ENCODE measurements around the gene MERTK.
"Not testable (repeated sequence)": the region's sequence is repeated elsewhere in the genome, so short reads cannot be mapped to it uniquely, and the experiment has no call there.

MERTK gene

DNA sequence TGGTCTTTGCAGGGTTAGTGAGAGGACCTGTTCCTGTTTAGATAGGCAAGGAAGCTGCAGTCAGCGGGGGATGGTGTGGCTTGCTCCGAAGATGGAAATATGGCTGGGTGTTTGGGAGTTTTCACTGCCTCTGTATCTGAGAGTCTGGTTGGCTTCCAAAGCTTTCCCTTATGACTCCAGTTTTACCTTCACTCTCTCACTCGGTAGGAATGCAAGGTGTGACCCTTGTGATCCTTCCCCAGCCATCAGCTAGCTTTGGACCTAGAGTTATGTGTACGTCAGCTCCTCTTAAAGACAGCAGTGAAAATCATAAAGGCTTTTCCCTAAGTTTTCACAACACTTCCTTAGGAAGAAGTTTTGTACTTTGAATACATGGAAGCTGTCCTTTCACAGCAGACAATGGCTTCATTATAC, 121.2 kb downstream of the MERTK start:
- DNase-seq, result no peak

DNA sequence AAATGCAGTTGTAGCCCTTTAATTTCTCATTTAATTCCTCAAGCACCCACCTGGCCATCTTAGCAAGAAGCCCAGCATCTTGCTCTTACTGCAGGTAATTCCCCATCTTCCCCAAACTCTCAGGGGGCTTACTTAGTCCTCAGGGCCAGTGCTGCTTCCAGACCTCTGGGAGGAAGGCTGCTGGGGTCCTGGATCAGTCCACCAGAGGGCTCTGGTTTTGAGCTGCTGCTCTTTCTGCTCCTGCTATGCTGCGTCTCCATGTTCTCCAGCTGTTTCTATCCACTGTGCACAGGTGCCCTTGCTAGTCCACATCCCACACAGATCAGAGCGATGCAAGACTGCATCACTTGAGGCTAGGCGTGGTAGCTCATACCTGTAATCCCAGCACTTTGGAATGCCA, 122.2 kb downstream of the MERTK start:
- DNase-seq, result no peak

DNA sequence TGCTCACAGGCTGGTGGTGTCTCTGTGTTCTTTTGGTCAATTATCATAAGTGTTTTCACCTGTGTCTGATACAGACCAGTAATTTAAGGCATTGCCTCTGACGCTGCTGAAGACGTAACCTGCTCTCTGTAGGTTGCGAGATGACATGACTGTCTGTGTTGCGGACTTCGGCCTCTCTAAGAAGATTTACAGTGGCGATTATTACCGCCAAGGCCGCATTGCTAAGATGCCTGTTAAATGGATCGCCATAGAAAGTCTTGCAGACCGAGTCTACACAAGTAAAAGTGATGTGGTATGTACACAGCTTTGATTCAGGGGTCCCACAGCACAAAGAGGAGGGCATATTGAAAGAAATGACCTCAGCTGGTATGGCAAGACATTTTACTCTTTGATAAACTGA, 122.9 kb downstream of the MERTK start:
- DNase-seq, result no peak

DNA sequence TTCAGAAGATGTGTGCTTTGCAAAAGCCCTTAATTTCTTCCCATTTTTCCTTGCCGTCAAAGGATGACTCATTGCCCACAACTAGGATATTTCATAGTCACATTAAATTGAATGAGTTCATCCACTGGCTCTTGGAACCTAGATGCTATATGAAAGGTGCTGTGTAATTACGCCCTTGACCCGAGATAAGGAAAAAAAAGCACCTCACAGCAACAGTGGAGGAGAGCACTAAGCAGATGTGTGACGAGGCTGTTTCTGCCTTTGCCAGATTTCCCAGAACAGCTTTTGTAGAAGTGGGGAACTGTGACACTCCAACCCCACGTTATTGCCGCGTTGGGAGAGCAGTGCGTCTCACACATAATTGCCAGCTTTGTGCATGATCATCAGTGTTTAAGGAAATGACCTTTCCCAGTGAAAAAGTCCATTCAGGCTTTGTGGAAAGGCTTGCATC, 123.4 kb downstream of the MERTK start:
- no peak for DNase-seq

DNA sequence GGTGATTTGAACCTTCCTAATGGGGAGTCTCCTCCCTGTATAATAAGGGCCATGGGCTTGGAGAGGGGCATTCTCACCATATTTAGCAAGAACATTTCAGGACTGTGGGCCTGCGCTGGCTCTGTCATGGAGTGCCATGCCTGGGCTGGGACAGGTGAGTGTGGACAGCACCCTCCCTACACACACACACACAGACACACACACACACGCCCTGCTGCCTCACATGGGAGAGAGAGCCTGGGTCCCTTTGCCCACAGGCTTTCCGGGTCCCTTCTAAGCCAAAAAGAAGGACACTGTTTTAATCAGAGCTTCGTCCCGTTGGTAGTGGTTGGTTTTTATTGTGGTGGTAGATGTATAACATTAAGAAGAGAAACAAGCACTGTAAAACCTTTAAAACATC, 125.3 kb downstream of the MERTK start:
- DNase-seq, result no peak

DNA sequence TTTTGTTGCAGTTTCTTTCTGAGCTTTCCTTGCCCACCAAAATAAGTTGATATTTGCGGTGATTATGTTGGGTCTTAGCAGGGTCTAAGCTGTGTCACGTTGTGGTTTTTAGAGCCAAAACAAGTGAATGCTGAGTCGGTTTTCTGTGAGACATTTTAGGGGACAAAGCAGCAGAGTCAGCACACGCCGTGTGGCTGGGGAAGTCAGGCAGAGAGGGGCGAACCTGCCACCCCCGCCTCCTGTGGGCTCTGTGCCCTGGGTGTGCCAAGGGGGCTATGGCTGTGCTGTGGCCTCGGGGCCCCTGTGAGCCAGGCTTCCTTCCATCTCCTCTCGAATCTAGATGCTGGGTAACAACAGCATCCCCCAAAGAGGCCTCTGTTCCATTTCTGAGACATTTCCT, 125.8 kb downstream of the MERTK start:
- DNase-seq, result no peak

DNA sequence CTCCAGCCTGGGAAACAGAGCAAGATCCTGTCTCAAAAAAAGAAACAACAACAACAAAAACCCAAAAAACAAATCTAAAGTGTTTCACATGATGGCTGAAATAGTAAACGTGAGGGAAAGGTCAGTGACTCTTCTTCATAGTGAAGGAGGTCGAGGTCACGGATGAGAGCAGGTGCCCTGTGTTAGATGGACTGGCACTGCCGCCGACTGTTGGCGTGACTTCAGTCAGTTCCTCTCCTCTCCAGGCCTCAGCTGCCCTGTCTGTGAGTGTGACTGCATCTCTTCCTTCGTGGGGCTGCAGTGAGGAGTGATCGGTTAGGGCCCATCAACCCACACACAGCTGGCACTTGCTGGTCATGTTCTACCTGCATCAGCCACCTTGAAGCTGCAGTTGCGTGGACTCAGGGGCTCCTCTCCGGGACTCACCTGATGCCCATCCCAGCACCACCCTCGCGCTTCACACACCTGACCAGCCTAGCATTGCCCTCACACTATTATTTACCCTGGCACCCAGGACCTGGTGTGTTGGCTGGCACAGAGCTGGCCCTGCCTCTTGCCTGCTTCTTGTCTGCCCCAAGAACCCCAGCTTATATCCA, 126.6 kb downstream of the MERTK start:
- no peak for DNase-seq

DNA sequence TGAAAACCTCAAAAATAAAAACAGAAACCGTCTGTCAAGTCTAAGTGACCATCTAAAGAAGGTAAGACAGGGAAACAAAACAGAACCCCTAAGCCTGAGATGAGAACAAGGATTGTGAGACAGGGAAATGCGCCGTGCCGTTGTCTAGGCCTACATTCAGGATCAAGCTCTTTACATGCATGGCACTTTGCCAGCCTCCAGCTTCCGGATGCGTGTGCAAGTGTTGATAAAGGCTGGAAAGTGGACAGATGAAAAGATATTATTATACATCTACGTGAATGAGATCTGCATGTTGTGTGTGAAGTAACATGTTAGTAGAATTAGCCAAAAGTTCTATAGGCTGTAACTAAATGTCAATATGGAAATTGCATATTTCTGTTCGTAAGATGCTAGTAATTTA, 128.1 kb downstream of the MERTK start:
- DNase-seq, result peak; percentile 7

DNA sequence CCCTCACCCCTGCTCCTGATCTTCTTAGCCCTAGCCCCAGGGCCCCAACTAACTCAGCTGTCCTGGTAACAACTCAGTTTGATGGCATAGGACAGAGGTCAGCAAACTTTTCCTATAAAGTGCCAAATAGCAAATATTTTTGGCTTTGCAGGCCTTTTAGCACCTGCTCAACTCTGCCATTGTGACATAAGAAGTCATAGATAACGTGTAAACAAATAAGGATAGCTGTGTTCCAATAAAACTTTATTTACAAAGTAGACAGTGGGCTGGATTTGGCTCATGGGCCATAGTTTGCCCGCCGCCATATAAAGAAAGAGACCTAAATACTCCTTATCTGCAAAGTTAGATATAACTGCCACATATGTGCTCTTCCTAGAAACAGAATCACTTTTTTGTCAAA, 129.4 kb downstream of the MERTK start:
- DNase-seq, result no peak

DNA sequence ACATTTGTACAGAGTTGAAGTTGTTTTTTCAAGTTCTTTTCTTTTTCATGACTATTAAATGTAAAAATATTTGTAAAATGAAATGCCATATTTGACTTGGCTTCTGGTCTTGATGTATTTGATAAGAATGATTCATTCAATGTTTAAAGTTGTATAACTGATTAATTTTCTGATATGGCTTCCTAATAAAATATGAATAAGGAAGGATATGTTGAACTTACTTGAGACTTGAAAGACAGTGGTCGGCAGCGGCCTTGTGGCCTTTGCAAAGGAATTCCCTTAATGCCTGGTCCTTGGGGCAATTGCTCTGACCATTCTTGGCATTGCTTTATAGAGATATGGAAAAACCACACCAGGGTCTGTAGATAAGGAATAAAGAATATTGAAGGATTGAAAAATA, 130.8 kb downstream of the MERTK start:
- DNase-seq, result no peak

DNA sequence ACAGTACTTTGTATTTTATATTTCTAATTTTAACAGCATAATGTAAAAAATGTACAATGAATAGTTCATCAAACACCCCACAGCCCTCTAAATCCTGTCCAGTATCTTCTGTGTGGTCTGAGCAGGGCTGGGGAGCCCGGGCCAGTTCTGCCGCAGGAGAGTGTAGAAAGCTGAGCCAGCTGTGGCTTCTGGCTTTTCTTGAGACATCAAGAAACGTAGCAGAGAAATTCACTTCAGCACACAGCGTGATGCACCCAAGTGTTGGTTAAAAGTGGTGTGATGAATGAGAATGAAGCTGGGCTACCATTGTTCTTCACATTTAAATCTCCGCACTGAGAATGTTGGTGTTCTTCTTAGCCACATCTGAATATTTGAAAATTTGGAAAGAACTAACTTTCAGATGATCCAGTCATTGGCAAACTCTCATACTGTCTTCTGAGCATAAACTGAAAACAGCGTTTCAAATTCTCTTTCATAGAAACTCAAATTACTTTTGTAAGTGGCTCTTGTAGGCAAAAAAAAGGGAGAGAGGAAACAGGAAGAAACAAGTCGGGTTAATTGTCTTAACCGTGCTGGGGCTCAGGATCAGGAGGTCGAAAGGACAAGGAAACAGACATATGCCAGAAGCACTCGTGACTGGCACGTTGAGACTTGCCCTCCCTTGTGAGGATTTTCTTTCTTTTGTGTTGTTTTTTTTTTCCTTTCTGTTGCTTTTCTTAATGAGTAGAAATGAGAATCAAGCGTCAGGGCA, 133.2 kb downstream of the MERTK start:
- DNase-seq, result no peak

DNA sequence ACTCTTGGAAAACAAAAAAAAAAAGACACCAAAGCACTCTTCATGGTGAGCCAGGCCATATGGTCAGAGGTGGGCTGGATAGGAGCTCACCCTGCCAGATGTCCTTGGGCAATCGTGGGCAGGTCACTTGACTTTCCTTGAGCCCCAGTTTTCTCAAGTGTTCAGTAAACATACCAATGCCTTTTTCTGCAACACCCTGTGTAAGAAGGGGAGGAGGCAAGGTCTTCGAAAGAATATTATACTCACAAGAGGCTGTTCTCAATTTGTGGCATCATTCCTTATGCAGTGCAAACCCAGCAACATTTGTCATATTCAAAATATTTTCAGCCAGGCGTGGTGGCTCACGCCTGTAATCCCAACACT, 133.8 kb downstream of the MERTK start:
- DNase-seq, result no peak

DNA sequence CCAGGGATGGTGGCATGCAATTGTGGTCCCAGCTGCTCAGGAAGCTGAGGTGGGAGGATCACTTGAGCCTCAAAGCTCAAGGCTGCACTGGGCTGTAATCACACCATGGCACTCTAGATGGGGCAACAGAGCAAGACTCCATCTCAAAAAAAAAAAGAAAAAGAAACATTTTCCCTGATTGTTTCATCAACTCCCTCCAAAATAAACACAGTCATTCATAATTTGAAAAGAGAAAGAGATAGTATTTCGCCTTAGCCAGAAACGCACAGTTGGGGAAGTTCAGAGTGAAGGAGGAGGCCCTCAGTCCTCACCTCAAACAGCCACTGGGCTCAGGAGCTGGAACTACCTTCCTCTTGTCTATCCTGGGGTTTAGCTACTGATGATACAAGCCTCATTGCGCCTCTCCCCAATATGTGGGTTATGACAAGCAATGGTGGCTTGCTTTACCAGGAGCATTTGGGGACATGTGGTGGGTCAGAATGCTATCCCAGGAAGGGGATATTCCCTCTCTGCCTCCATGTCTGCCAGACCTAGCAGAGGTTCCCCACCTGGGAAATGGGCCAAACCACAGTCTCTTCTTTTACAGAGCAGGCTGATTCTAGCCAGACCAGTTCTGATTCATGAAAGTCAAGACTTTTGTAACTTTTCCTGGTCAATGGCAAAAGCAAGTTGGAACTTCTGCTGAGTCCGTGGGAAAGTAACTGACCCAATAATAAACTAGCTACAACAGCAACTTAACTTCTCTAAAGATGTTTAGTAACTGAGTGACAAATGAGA, 134.5 kb downstream of the MERTK start:
- peak; percentile 0 for DNase-seq

DNA sequence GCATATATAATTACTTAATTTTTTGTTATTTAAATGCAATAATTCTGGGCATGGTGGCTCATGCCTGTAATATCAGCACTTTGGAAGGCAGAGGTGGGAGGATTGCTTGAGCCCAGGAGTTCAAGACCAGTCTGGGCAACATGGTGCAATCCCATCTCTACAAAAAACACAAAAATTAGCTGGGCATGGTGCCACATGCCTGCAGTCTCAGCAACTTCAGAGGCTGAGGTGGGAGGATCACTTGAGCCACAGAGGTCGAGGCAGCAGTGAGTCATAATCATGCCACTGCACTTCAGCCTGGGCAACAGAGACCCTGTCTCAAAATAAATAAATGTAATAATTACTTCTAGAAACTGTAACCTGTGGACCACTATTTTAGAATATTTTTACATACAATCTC, 135.2 kb downstream of the MERTK start:
- DNase-seq, result no peak

DNA sequence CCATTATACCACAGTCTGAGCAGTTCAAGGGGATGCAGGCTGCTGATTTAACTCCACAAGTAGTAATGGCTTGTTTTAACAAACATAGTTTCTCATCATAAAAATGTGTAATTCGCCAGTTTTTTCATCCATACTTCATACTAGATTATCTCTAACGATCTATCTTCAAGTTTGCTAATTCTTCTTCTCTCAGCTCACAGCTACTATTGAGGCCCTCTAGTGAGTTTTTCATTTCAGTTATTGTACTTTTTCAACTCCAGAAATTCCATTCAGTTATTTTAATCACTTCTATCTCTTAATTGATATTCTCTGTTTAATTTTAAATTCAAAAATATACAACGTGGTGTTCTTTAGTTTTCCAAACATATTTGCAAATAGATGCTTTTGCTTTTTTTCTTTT, 136.5 kb downstream of the MERTK start:
- no peak for DNase-seq

DNA sequence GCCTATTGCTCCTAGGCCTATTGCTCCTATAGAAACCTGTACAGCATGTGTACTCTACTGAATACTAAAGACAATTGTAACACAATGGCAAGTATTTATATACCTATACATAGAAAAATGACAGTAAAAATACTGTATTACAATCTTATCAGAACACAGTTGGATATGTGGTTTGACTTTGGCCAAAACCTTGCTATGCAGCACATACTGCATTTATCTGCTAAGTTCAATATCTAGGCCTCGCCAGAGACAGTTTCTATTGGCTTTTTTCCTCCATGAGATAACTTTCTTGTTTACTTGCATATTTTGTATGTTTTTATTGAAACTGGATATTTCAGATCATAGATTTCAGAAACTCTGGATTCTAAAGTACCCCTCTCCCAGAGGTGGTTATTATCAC, 137.4 kb downstream of the MERTK start:
- no peak for DNase-seq

DNA sequence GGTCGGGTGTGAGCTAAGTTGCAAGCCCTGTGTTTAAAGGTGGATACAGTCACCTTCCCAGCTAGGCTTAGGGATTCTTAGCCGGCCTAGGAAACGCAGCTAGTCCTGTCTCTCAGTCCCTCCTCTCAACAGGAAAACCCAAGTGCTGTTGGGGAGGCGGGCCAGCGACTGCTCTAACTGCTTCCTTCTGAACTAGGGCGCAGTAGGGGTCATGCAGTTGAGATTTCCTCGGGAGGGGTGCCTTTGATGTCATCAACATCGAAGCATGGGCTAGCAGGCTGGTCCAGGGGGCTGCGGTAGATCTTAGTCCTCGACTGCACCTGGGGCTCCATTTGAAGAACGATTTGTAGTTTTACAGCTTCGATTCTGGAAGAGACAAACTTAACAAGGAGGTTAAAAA, 141.1 kb downstream of the MERTK start:
- DNase-seq, result not testable (repeated sequence)

DNA sequence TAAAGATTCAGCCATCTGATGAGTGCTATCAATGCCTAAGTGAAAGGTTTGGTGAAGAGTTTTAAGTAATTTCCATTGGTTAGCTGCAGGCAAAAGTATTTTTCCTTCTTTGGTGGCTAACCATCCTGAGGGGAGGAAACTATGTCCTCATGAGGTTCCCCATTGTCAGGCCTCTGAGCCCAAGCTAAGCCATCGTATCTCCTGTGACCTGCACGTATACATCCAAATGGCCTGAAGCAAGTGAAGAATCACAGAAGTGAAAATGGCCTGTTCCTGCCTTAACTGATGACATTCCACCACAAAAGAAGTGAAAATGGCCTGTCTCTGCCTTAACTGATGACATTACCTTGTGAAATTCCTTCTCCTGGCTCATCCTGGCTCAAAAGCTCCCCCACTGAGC, 141.7 kb downstream of the MERTK start:
- not testable (repeated sequence) for DNase-seq

DNA sequence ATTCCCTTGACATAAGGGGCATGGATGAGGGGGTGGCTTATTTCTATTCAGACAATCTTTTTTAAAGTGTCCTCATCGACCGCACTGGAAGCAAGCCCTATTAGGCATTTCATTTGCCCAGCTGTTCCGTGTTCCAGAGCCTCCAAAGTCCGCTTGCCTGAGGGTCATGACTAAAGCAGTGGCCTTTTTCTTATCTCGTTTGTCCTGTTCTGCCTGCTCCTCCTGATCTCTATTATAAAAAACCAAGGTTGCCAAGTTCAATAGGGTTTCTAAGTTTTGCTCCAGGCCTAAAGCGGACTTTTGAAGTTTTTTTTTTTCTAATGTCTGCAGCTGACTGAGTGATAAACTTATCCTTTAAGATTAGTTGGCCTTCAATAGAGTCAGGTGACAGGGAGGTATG, 143.1 kb downstream of the MERTK start:
- not testable (repeated sequence) for DNase-seq

DNA sequence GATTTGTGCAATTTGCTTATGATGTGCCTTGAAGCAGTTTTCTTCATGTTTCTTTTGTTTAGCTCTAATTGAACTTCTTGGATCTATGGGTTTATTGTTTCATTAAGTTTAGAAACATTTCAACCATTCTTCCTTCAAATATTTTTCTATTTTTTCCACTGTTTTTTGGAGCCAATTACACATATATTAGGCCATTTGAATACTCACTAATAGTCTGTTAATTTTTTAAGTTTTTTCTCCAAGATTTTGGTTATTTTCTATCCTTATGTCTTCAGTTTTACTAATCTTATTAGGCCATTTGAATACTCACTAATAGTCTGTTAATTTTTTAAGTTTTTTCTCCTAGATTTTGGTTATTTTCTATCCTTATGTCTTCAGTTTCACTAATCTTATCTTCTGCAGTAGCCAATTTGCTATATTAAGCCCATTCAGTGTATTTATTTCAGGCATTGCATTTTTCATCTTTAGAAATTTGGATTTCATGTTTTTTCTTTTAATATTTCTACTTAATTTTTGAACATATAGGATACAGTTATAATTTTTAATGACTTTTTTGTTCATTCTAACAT, 147.1 kb downstream of the MERTK start:
- DNase-seq, result no peak

DNA sequence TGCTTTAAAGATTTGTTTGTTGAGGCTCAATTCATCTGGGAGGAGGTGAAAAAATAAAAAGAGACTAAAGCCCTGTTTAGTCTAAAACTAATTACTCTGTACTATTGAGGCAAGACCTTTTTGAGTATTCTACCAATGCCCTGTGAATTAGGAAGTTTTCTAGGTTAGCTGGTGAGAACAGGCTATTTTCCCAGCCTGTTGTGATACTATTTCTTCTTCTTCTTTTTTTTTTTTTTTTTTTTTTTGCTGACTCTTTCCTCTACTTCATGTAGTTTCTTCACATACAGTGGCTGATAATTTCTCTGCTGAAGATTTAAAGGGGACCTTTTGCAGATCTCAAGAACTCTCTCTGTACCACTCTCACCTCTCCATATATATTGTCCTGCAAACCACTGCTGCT, 147.8 kb downstream of the MERTK start:
- DNase-seq, result no peak

DNA sequence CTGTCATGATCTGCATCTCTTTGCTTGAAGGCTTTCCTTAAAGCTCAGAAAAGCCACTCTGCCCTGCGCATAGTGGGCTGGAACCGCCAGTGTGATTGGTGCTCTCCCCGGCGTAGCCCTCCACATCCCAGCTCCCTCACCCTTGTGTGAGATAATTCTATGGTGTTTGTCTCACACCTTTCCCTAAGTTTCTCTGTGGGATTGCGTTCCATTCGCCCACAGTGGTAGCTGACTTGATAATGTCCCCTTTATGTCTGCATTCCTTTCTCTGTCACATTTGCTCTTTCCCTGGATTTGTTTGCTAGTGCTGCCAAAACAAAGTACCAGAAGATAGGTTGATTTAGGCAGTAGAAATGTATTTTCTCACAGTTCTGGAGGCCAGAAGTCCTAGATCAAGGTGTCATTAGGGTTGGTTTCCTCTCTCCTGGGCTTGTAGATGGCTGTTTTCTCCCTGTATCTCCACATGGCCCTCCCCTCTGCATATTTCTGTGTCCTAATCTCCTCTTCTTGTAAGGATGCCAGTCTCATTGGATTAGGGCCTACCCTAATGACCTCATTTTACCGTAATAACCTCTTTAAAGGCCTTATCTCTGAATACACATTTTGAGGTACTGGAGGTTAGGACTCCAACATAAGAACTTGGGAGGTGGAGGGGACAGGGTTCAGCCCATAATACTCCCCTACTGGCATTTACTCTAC, 149.3 kb downstream of the MERTK start:
- no peak for DNase-seq

DNA sequence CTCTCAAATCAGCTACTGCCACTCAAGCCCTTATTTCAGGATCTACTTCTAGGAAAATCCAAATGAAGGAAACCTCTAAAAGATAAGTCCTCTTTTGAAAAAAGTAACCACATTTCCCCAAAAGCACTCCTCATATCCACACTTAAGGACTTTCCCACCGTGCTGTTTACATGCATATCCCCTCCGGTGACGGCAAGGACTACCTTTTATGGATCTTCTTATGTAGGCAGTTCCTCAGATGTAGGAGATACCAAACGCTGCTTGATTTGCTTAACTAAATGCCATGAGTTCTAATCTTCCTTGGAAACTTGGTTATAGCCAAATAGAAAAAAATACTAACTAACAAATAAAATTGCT, 149.8 kb downstream of the MERTK start:
- no peak for DNase-seq
